IPS-15b (cell line): ENCODE data around the gene FYCO1.

ENCODE experiments used
- H3K27me3 ChIP-seq: one replicate; pipeline ENCODE4 v1.6.1; 2013; ENCODE audit warnings: low read length; ENCODE audit not compliant: control insufficient read depth, insufficient read depth
- H3K36me3 ChIP-seq: one replicate; pipeline ENCODE4 v1.6.1; 2013; ENCODE audit warnings: low read length; ENCODE audit not compliant: control insufficient read depth, insufficient read depth
- H3K4me1 ChIP-seq: one replicate; pipeline ENCODE4 v1.6.1; 2013; ENCODE audit warnings: mild to moderate bottlenecking, low read length; ENCODE audit not compliant: control insufficient read depth, insufficient read depth
- H3K4me3 ChIP-seq: one replicate; pipeline ENCODE4 v1.5.1; 2013; ENCODE audit warnings: low read depth, low read length
- H3K9ac ChIP-seq: one replicate; pipeline ENCODE4 v1.6.1; 2013; ENCODE audit warnings: low read depth, mild to moderate bottlenecking, low read length
- H3K9me3 ChIP-seq: one replicate; pipeline ENCODE4 v1.6.1; 2013; ENCODE audit warnings: mild to moderate bottlenecking, low read length; ENCODE audit not compliant: control insufficient read depth, insufficient read depth

The FYCO1 gene

DNA sequence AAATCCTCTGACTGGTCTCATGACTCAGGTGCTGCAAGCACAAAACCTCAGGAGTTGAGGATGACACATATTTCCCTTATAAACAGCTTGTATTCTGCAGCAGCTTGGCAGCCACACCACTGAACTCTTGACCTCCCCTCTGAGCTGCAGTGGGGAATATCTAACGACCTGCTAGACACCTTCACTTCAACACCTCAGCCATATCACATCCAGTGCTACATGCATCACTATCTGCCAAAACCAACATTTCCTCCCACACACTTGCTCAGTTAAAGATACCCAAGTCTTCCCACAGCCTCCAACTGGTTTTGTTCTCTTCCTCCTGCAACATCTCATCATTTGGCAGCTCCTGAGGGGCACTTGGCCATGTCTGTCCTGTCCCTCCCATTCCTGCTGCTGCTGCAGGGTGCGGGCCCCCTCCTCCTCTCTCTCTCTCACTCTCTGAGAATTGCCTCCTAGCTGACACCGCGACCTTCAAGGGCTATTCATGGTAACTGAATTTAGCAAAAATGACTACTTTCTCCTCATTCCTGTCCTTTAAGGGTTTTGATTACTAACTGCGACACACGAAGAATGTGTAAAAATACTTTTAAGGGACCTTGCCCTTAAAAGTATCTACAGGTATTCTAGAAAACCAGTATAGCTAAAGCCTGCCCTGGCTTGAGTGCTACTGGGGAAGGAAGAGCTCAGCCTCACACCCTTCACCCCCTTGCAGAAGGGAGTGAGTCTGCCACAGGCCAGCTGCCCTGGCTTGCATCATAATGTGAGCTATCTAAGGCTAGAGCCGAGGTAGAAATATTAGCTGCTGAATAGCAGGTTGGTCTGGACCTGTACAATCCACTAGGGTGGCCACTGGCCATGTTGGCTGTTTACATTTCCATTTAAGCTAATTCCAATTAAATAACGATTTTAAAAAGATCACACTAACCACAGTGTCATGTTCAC, 114.3 kb downstream of the FYCO1 start:
- Histone ChIP-seq H3K9me3 (no peaks in the 10 kb centered on the region), H3K36me3 (no peaks in the 10 kb centered on the region), H3K4me1 (peaks cover 7% of the 10 kb centered on the region), H3K27me3 (peaks cover 2% of the 10 kb centered on the region), H3K9ac (no peak overlapping the region), H3K4me3 (no peak overlapping the region)

GRCh38 chr3:45880725-45881077, 114.9 kb downstream of the FYCO1 start:
- no peak overlapping the region for H3K9ac ChIP-seq
- H3K4me3 ChIP-seq = no peak overlapping the region
- no peaks in the 10 kb centered on the region for H3K9me3 ChIP-seq
- no peaks in the 10 kb centered on the region for H3K36me3 ChIP-seq
- peaks cover 2% of the 10 kb centered on the region for H3K27me3 ChIP-seq
- peaks cover 2% of the 10 kb centered on the region for H3K4me1 ChIP-seq

- Histone ChIP-seq H3K9me3 (no peaks in the 10 kb centered on the region), H3K36me3 (no peaks in the 10 kb centered on the region), H3K4me1 (no peaks in the 10 kb centered on the region), H3K9ac (no peak overlapping the region), H3K27me3 (no peaks in the 10 kb centered on the region), H3K4me3 (no peak overlapping the region)
These were observed 117.5 kb downstream of the FYCO1 start for GRCh38 chr3:45878124-45878523.

DNA sequence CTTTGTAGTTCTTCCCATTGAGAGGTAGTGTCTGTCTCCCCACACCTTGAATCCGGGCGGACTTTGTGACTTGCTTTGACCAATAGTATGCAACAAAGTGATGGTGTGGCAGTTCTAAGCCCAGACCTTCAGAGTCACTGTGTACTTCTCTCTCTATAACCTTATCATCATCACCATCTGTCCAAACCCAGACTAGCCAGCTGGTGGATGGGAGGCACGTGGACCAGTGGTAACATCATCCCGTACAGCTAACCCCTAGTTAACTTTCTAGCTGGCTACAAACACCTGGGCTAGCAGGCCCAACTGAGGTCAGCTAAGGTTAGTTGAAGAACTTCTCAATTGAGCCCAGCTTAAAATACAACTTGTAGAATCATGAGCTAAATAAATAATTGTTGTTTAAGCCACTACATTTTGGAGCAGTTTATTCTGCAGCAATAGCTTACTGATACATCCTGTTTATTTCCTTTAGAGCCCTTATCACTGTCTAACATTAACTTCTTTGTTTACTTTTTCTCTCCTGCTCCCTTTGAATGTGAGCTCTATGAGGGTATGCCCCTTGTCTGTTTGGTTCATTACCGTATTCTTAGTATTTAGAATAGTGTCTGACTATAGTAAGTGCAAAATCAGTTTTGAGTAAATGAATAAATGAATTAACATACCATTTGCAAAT, 120.8 kb downstream of the FYCO1 start:
- H3K36me3 ChIP-seq = no peaks in the 10 kb centered on the region
- no peaks in the 10 kb centered on the region for H3K4me1 ChIP-seq
- no peak overlapping the region for H3K4me3 ChIP-seq
- no peaks in the 10 kb centered on the region for H3K9me3 ChIP-seq
- H3K27me3 ChIP-seq = no peaks in the 10 kb centered on the region
- no peak overlapping the region for H3K9ac ChIP-seq

GRCh38 chr3:45873638-45874037, 122.0 kb downstream of the FYCO1 start:
- Histone ChIP-seq H3K36me3 (no peaks in the 10 kb centered on the region), H3K4me1 (no peaks in the 10 kb centered on the region), H3K9me3 (no peaks in the 10 kb centered on the region), H3K9ac (no peak overlapping the region), H3K27me3 (no peaks in the 10 kb centered on the region), H3K4me3 (no peak overlapping the region)

DNA sequence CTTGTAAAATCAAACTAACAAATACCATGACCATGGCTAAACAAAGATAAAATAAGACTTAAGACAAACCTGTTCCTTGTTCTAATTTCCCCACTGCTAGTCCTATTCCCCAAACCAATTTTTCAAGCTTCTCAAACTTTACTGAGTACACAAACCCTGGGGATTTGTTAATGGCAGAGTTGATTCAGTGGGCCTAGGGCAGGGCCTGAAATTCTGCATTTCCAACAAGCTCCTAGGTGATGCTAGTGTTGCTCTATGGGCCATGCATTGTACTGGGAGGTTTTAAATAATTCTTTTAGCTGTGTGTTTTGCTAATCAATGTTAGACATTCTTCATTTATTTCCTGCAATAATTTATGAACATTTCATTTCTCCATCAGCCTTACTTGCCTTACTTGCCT, 122.6 kb downstream of the FYCO1 start:
- Histone ChIP-seq H3K9me3 (no peaks in the 10 kb centered on the region), H3K9ac (no peak overlapping the region), H3K4me1 (no peaks in the 10 kb centered on the region), H3K36me3 (no peaks in the 10 kb centered on the region), H3K27me3 (no peaks in the 10 kb centered on the region), H3K4me3 (no peak overlapping the region)

DNA sequence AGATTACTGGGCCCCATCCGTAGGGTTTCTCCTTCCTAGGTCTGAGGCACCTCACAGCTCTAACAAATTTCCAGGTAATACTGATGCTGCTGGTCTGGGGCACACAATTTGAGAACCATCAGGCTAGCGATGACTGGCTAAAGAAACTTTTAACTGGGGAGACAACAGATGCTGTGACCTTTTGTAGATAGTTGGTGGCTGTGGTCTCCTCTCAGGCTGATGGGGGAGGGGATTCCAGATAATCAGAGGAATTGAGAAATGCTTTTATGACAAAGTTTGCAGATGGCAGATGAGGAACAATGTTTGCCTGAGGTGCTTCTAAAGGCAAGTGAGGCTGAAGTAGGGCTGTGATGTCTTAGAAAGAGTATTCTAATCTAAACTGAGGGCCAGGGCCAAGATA, 123.1 kb downstream of the FYCO1 start:
- Histone ChIP-seq H3K36me3 (no peaks in the 10 kb centered on the region), H3K9me3 (no peaks in the 10 kb centered on the region), H3K9ac (no peak overlapping the region), H3K4me1 (no peaks in the 10 kb centered on the region), H3K27me3 (no peaks in the 10 kb centered on the region), H3K4me3 (no peak overlapping the region)

DNA sequence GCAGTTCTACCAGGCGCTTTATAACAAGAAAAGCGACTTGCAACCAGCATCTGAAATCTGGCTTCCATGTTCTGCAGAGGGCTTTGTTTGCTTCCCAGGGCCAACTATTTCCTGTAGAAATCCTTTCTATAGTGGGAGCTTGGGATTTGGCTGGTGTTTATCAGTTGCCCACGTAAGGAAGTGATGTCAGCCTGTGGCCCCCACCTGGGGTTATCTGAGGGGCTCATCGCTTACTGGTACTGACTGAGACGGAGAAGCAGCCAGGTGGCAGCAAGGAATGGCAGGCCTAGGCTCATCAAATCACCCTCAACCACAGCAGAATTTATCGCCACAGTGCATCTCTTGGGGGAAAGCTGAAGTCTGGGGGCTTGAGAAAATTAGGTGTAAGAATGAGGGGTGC, 123.8 kb downstream of the FYCO1 start:
- H3K4me3 ChIP-seq = no peak overlapping the region
- H3K36me3 ChIP-seq = no peaks in the 10 kb centered on the region
- no peaks in the 10 kb centered on the region for H3K4me1 ChIP-seq
- H3K9ac ChIP-seq = no peak overlapping the region
- H3K27me3 ChIP-seq = no peaks in the 10 kb centered on the region
- H3K9me3 ChIP-seq = no peaks in the 10 kb centered on the region

GRCh38 chr3:45870099-45870498, 125.5 kb downstream of the FYCO1 start:
- Histone ChIP-seq H3K27me3 (no peaks in the 10 kb centered on the region), H3K4me3 (no peak overlapping the region), H3K9ac (no peak overlapping the region)

GRCh38 chr3:45869638-45870037, 126.0 kb downstream of the FYCO1 start:
- no peak overlapping the region for H3K9ac ChIP-seq
- H3K4me1 ChIP-seq = no peaks in the 10 kb centered on the region

More at GRCh38 chr3:45870099-45870498, 125.5 kb downstream of the FYCO1 start:
- Histone ChIP-seq H3K4me1 (no peaks in the 10 kb centered on the region), H3K36me3 (no peaks in the 10 kb centered on the region), H3K9me3 (no peaks in the 10 kb centered on the region)

GRCh38 chr3:45868650-45869049, 127.0 kb downstream of the FYCO1 start:
- H3K9me3 ChIP-seq = no peaks in the 10 kb centered on the region
- H3K4me1 ChIP-seq = no peaks in the 10 kb centered on the region
- H3K36me3 ChIP-seq = no peaks in the 10 kb centered on the region
- no peak overlapping the region for H3K9ac ChIP-seq
- no peak overlapping the region for H3K4me3 ChIP-seq
- H3K27me3 ChIP-seq = no peaks in the 10 kb centered on the region

More at GRCh38 chr3:45869638-45870037, 126.0 kb downstream of the FYCO1 start:
- no peaks in the 10 kb centered on the region for H3K27me3 ChIP-seq
- no peak overlapping the region for H3K4me3 ChIP-seq
- no peaks in the 10 kb centered on the region for H3K9me3 ChIP-seq
- H3K36me3 ChIP-seq = no peaks in the 10 kb centered on the region

DNA sequence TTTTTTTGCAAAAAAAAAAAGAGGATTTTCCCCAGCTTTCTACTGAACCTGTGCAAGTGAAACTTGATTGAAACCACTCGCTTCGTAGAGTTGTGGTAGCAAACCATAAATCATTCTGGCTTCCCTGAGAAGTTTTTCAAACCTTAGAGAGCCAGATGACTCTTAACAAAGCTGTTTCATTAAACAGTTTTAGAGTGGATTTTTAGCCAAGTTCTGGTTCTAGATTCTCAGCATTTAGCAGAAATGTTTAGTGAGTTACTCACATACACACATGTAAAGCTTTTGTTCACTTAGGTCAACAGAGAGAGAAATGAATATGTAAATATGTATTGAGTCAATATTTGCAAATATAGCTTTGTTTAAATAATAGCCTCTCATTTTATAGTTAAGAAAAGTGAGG, 127.4 kb downstream of the FYCO1 start:
- Histone ChIP-seq H3K9me3 (no peaks in the 10 kb centered on the region), H3K36me3 (no peaks in the 10 kb centered on the region), H3K4me3 (no peak overlapping the region), H3K4me1 (no peaks in the 10 kb centered on the region), H3K27me3 (no peaks in the 10 kb centered on the region), H3K9ac (no peak overlapping the region)
